Hypothalamus (tissue), 51 donors: ENCODE data around the gene TPO.

ENCODE experiments used
- DNase-seq, 51 donors: peaks; one replicate each; lab custom pipeline; 2025; lab: John Stamatoyannopoulos, UW

TPO gene

DNA sequence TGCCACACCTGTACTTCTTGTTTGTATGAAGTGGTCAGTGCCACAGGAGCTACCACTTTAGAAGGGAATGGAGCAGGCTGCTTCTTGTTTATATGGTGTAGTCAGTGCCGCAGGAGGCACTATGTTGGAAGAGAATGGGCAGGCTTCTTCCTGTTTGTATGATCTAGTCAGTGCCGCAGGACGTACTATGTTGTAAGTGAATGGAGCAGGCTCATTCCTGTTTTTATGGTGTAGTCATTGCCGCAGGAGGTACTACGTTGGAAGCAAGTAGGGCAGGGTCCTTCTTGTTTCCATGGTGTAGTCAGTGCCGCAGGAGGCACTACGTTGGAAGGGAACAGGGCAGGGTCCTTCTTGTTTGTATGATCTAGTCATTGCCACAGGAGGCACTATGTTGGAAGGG, 27.3 kb downstream of the TPO start:
- DNase-seq = no peak

GRCh38 chr2:1446301-1446700, 33.0 kb downstream of the TPO start:
- DNase-seq = no peak

DNA sequence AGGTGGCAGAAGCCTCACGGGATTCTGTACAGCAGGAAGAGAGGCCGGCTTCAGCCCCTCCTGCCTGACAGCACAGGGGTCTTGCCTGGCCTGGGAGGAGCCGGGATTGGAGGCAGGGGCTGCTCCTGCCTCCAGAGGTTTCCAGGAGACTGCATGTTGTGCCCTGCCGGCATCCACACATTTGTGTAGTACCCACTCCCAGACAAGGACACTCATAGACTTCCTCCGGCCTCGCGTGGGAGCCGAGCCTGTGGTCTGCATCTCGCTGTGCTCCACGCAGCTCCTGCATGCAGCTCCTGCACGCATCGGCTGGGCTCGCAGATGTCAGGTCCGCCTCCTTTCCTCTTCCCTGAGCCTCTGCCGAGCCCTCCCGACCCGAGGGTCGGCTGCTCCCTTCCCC, 34.7 kb downstream of the TPO start:
- DNase-seq = no peak

DNA sequence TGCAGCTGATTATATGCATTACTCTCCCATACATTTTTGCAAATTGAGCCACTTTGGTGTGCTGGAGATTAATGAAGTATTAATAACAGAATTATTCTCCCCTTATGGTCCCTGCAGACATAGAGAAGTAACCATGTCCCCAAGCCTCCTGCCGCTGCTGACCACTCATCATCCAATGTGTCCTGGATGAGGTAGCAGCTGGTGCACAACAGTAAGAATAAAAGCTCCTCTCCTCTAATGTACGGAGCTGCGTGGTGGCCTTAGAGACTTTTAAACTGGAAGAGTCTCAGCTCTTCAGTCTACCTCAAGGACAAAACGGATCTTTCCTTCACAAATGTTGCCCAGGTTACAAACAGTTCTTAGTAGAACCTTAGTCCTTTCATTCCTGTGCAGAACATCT, 37.7 kb downstream of the TPO start:
- no peak for DNase-seq

- DNase-seq = no peak
Measured at GRCh38 chr2:1451422-1451821, 38.2 kb downstream of the TPO start.

- DNase-seq = no peak
Measured at GRCh38 chr2:1453561-1453960, 40.3 kb downstream of the TPO start.

DNA sequence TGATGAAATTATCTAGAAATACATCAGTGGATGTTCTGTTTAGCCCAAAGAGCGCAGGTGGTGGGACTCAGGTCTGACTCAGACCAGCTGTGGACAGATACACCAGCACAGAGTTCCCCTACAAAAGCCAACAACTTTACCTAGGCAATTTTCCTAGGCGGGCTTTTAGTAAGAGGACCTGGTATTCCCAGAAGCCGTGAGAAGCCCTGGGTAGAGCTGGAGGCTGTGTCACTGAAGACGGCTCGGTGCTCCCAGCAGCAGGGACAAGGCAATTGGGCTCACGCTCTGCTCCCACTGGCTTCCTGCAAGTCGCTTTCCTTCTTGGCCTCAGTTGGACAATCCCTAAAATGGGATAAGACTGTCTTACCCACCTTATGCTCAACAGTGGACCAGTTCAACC, 41.1 kb downstream of the TPO start:
- no peak for DNase-seq

GRCh38 chr2:1455466-1455865, 42.2 kb downstream of the TPO start:
- no peak for DNase-seq

DNA sequence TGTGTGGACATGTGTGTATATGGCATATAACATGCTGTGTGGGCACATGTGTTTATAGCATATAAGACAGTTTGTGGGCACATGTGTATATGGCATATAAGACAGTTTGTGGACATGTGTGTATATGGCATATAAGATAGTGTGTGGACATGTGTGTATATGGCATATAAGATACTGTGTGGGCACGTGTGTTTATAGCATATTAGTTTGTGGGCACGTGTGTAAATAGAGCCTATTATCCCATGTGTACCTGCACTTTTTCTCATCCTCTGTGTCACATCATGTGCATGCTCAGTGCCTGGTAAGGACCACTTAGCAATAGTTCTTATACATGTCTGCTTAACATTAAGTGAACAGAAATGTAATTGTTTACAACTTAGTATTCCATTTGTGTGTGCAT, 45.2 kb downstream of the TPO start:
- no peak for DNase-seq

- DNase-seq = no peak
Measured at GRCh38 chr2:1459727-1460126, 46.5 kb downstream of the TPO start.

- no peak for DNase-seq
Measured at GRCh38 chr2:1460851-1461418, 47.7 kb downstream of the TPO start.

GRCh38 chr2:1461507-1462390, 48.5 kb downstream of the TPO start:
- DNase-seq = no peak

- DNase-seq = no peak
Measured at GRCh38 chr2:1462994-1463393, 49.7 kb downstream of the TPO start.

DNA sequence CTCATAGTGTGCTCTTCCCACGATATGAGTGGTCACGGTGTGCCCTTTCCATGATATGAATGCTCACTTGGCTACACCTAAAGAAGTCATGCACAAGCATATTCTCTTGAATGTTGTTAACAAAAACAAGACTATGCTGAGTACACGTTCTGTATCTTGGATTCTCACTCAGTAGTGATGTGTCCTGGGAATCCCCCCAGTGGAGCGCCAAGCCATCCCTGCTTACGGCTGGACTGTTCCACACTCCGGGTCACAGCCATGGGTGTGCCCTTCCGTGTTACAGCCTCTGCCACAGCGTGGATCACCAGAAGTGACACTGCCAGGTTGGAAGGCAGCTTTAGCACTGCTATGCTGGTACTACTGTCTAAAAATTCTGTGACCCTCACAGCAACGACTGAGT, 59.1 kb downstream of the TPO start:
- DNase-seq = no peak

- DNase-seq = no peak
Measured at GRCh38 chr2:1476617-1477195, 63.4 kb downstream of the TPO start.

DNA sequence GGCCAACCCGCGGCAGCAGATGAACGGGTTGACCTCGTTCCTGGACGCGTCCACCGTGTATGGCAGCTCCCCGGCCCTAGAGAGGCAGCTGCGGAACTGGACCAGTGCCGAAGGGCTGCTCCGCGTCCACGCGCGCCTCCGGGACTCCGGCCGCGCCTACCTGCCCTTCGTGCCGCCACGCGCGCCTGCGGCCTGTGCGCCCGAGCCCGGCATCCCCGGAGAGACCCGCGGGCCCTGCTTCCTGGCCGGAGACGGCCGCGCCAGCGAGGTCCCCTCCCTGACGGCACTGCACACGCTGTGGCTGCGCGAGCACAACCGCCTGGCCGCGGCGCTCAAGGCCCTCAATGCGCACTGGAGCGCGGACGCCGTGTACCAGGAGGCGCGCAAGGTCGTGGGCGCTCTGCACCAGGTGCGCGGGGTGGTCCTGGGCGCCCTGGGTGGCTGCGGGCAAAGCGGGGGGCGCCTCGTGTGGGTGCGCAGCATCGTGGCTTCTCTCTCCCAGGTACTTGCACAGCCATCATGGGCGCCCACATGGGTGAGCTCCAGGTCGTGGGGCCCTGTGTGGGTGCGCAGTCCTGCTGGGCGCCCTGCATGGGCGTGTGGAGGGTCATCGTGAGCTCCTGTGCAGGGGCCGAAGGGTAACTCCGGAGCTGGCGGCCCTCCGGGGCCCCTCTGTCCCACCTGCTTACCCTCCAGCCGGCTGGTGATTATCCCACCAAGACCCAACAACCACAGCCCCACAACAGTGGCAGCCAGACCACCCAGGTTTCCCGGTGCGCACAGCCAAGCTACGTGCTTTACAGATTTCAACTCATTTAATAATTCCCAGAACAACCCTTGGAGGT, 64.2 kb downstream of the TPO start:
- DNase-seq = no peak

DNA sequence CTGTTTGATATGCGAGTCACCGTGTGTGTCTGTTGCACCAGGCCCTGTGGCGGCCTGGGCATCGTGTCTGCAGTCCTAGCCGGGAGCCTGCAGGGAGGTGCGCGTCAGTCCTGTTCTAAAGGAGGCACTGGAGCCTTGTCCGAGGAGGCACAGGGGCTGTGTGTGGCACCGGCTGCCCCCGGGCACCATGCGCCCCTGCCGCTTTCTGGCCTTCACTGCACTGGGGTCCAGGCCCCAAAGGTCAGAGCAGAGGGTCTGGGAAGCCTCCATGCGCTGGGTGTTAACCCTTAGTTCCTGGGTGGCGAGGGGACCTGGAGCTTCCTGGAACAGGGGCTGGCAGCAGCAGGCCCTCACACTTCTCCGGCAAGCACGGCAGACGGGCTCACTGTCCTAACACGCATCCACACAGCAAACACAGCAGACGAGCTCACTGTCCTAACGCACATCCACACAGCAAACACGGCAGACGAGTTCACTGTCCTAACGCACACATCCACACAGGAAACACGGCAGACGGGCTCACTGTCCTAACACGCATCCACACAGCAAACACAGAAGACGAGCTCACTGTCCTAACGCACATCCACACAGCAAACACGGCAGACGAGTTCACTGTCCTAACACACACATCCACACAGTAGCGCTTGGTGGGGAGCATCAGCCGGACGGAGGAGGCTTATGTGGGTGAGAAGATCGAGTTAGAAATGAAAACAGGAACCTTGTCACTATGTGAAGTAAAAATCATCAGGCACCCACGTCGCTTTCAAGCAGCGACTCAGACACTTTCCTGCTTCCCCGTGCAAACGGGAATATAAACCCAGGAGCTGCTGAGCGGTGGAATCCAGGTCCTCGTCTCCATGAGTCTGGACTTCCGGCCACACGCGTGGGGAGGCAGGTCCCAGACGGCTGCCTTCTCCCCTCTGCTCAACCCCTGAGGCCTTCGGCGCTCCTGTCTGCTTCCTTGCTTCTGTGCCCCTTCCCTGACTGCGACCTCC, 65.3 kb downstream of the TPO start:
- DNase-seq = no peak

DNA sequence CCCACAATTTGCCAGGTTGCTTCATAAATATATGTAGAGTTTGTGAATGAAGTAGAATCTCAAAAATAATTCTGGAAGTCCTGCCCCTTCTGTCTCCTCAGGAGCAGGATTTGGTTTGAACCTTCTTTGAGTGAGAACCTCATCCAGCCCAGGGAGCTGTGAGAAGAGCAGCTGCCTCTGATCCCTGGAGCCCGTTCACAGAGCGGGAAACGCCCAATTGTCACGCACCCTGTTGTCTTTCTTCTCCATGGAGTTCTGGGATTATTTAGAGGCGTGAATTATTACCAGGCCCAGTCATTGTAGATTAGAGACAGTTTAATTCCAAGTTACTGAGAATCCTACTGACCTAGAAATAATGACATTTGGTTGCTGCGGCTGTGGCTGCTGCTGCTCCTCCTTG, 66.1 kb downstream of the TPO start:
- no peak for DNase-seq

DNA sequence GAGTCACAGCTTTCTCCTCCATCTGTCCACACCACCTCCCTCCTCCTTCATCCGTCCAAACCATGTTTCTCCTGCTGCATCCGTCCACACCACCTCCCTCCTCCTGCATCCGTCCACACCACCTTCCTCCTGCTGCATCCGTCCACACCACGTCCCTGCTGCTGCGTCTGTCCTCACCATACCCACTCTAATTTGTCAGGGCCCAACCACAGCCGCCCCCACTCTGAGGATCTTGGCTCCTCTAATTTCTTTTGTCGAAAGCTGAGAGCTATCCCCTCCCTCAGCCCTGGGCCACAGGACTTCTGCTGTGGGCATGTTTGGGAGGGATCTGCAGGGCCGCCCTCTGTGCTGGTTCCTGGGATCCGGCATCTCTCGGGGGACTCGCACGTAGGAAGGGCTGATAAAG, 67.4 kb downstream of the TPO start:
- no peak for DNase-seq
